ENCODE data around the gene ZNF423.

- no peak for TF ChIP-seq POLR2A (IDR thresholded peaks at IDR 0.05)
- TF ChIP-seq, protein P1, sequence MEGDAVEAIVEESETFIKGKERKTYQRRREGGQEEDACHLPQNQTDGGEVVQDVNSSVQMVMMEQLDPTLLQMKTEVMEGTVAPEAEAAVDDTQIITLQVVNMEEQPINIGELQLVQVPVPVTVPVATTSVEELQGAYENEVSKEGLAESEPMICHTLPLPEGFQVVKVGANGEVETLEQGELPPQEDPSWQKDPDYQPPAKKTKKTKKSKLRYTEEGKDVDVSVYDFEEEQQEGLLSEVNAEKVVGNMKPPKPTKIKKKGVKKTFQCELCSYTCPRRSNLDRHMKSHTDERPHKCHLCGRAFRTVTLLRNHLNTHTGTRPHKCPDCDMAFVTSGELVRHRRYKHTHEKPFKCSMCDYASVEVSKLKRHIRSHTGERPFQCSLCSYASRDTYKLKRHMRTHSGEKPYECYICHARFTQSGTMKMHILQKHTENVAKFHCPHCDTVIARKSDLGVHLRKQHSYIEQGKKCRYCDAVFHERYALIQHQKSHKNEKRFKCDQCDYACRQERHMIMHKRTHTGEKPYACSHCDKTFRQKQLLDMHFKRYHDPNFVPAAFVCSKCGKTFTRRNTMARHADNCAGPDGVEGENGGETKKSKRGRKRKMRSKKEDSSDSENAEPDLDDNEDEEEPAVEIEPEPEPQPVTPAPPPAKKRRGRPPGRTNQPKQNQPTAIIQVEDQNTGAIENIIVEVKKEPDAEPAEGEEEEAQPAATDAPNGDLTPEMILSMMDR (IDR thresholded peaks at IDR 0.05), result no peak
Observed at GRCh38 chr16:49717689-49718088, 138.2 kb downstream of the ZNF423 start.
